GM13977 (cell line): Measurements from ENCODE around the gene ANO2.

Source experiments
- DNase-seq: peaks from one replicate; pipeline ENCODE4 v3.0.0; 2012; ENCODE audit warnings: low spot score
- CTCF ChIP-seq: IDR thresholded peaks from 2 replicates; pipeline ENCODE4 v1.5.1; 2012; ENCODE audit warnings: mild to moderate bottlenecking, control low read depth; ENCODE audit not compliant: insufficient read depth; ENCODE audit errors: extremely low read depth, missing control alignments
- in situ Hi-C: fragments of 300-500 bp; cut with MboI; formaldehyde crosslinking; loops from one replicate; pipeline ENCODE4 v1.12.0; 2022; ENCODE audit warnings: low sequenced_read_pairs, low pct_unique_long_range_greater_than_20kb, mixed read lengths, inconsistent platforms; ENCODE audit not compliant: unreplicated experiment

The ANO2 gene

GRCh38 chr12:5796171-5796958 lies 148.7 kb downstream of the ANO2 start:
- peak; percentile 58 for TF ChIP-seq CTCF
- peak; percentile 21 for DNase-seq
- in situ Hi-C loops = no loop called here

- in situ Hi-C loops = no loop called here
- no peak for TF ChIP-seq CTCF
These were observed 150.9 kb downstream of the ANO2 start for GRCh38 chr12:5794156-5794555.

GRCh38 chr12:5792343-5792742 lies 152.7 kb downstream of the ANO2 start:
- no peak for TF ChIP-seq CTCF

More at GRCh38 chr12:5794156-5794555, 150.9 kb downstream of the ANO2 start:
- DNase-seq = no peak

GRCh38 chr12:5789469-5789968 lies 155.5 kb downstream of the ANO2 start:
- TF ChIP-seq CTCF = no peak
- no peak for DNase-seq
- in situ Hi-C loops = no loop called here

More at GRCh38 chr12:5792343-5792742, 152.7 kb downstream of the ANO2 start:
- in situ Hi-C loops = no loop called here
- DNase-seq = no peak

- no peak for TF ChIP-seq CTCF
- DNase-seq = no peak
- in situ Hi-C loops = no loop called here
These were observed 157.2 kb downstream of the ANO2 start for GRCh38 chr12:5787828-5788227.

- no peak for TF ChIP-seq CTCF
- in situ Hi-C loops = no loop called here
- DNase-seq = no peak
These were observed 159.5 kb downstream of the ANO2 start for GRCh38 chr12:5785601-5786000.
